ENCODE results near the gene SLN.

Gene SLN

GRCh38 chr11:107682171-107682570, 29.7 kb downstream of the SLN start:
- no peak for DNase-seq

GRCh38 chr11:107679255-107680024, 32.4 kb downstream of the SLN start:
- DNase-seq = no peak

- no peak for DNase-seq
Observed at GRCh38 chr11:107678632-107678971, 33.3 kb downstream of the SLN start.

- no peak for DNase-seq
Observed at GRCh38 chr11:107677924-107678631, 33.8 kb downstream of the SLN start.

- no peak for DNase-seq
Observed at GRCh38 chr11:107676336-107677057, 35.4 kb downstream of the SLN start.

- no peak for DNase-seq
Observed at GRCh38 chr11:107675902-107676301, 36.0 kb downstream of the SLN start.

GRCh38 chr11:107669893-107670601, 41.8 kb downstream of the SLN start:
- DNase-seq = no peak

GRCh38 chr11:107669191-107669740, 42.6 kb downstream of the SLN start:
- no peak for DNase-seq

GRCh38 chr11:107666911-107667613, 44.8 kb downstream of the SLN start:
- no peak for DNase-seq

- peak; percentile 73 for DNase-seq
Observed at GRCh38 chr11:107665018-107665417, 46.8 kb downstream of the SLN start.

GRCh38 chr11:107661656-107662055, 50.2 kb downstream of the SLN start:
- DNase-seq = no peak

- no peak for DNase-seq
Observed at GRCh38 chr11:107660066-107660465, 51.8 kb downstream of the SLN start.

GRCh38 chr11:107659310-107659709, 52.5 kb downstream of the SLN start:
- DNase-seq = no peak

All from NCI-H69 (cell line).